ENCODE results near the gene B3GAT1.

DNA sequence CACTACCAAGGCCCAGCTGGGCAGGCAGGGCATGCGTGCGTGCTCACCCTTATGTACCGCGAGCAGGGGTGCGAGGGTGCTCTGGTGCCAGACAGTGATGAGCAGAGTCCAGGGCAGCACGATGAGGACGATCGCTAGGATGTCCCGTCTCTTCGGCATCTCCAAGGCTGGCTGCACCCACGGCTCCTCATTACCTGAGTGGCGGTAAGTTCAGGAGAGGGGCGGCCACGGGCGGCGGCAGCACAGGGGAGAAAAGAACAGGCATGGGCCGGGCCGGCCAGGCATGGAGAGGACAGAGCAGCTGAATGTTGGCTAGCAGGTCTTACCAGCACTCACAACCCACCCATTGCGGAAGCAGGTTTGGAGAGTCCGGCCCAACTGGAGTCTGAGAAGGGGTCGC is 24.5 kb downstream of the B3GAT1 start:
- TF ChIP-seq, protein P1, sequence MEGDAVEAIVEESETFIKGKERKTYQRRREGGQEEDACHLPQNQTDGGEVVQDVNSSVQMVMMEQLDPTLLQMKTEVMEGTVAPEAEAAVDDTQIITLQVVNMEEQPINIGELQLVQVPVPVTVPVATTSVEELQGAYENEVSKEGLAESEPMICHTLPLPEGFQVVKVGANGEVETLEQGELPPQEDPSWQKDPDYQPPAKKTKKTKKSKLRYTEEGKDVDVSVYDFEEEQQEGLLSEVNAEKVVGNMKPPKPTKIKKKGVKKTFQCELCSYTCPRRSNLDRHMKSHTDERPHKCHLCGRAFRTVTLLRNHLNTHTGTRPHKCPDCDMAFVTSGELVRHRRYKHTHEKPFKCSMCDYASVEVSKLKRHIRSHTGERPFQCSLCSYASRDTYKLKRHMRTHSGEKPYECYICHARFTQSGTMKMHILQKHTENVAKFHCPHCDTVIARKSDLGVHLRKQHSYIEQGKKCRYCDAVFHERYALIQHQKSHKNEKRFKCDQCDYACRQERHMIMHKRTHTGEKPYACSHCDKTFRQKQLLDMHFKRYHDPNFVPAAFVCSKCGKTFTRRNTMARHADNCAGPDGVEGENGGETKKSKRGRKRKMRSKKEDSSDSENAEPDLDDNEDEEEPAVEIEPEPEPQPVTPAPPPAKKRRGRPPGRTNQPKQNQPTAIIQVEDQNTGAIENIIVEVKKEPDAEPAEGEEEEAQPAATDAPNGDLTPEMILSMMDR (IDR thresholded peaks at IDR 0.05; ENCODE audit: low read depth, low read length, poor library complexity, severe bottlenecking) = no peak
- TF ChIP-seq EZH2phosphoT487 (IDR thresholded peaks at IDR 0.05; ENCODE audit: borderline replicate concordance, low read length) = no peak

Measured in DOHH2 (cell line).